Natural killer cell (primary cell): ENCODE measurements around the gene BCAS2. TPM values are rescaled to one million over a fixed set of nuclear protein-coding genes. Genes with fewer than 3 reads are reported as not detected.

Experiments used
- ATAC-seq, 3 donors: fragments of 150-1000 bp in 2 of 3; fragments of 200-7000 bp in 1 of 3; cut with Tn5 transposase; 1 replicate in 1 of 3; 2 replicates in 2 of 3; pipeline ENCODE4 v1.10.0; 2021; ENCODE audit warnings: mild to moderate bottlenecking in 2 of 3, moderate library complexity in 2 of 3
- DNase-seq, 2 donors: peaks; one replicate each; pipeline versions ENCODE4 v3.0.0 to v3.0.0-alpha.2; 2013 to 2021; ENCODE audit warnings: mixed read lengths in 1 of 2
- H3K27ac ChIP-seq: one replicate; pipeline ENCODE4 v1.5.1; 2013; ENCODE audit warnings: mild to moderate bottlenecking, low read length
- H3K27me3 ChIP-seq: one replicate; pipeline ENCODE4 v1.6.1; 2013; ENCODE audit warnings: low read length; ENCODE audit not compliant: control insufficient read depth, insufficient read depth
- H3K36me3 ChIP-seq: one replicate; pipeline ENCODE4 v1.6.1; 2013; ENCODE audit warnings: low read length; ENCODE audit not compliant: control insufficient read depth, insufficient read depth
- H3K4me1 ChIP-seq: one replicate; pipeline ENCODE4 v1.6.1; 2013; ENCODE audit warnings: low read length; ENCODE audit not compliant: control insufficient read depth, insufficient read depth
- H3K4me3 ChIP-seq: one replicate; pipeline ENCODE4 v1.5.1; 2013; ENCODE audit warnings: low read length
- H3K9me3 ChIP-seq: one replicate; pipeline ENCODE4 v1.6.1; 2013; ENCODE audit warnings: low read length; ENCODE audit not compliant: control insufficient read depth, insufficient read depth
- H3K27ac Mint-ChIP-seq, 2 donors: one replicate each; pipeline ENCODE4 v1.8.0; 2022; ENCODE audit warnings: mild to moderate bottlenecking in 2 of 2, mixed read lengths in 2 of 2, moderate library complexity in 1 of 2
- H3K27me3 Mint-ChIP-seq, 2 donors: one replicate each; pipeline ENCODE4 v1.8.0; 2022; ENCODE audit warnings: low read depth in 2 of 2, mixed read lengths in 2 of 2
- H3K36me3 Mint-ChIP-seq: one replicate; pipeline ENCODE4 v1.8.0; 2022; ENCODE audit warnings: mixed read lengths
- H3K4me1 Mint-ChIP-seq, 2 donors: one replicate each; pipeline ENCODE4 v1.8.0; 2022; ENCODE audit warnings: mixed read lengths in 2 of 2
- H3K4me3 Mint-ChIP-seq: one replicate; pipeline ENCODE4 v1.8.0; 2022; ENCODE audit warnings: mild to moderate bottlenecking, moderate library complexity, mixed read lengths
- H3K9me3 Mint-ChIP-seq, 2 donors: one replicate each; pipeline ENCODE4 v1.8.0; 2022; ENCODE audit warnings: mixed read lengths in 2 of 2
- CTCF ChIP-seq: fragments of 200-600 bp; IDR thresholded peaks from one replicate; pipeline ENCODE4 v1.8.0; 2022; ENCODE audit warnings: antibody characterized with exemption
- WGBS: methylation state at CpG from one replicate; pipeline ENCODE4 v1.1.7; 2013; ENCODE audit warnings: missing lambda C conversion rate; ENCODE audit not compliant: insufficient coverage; 5-methylcytosine and 5-hydroxymethylcytosine counted together
- intact Hi-C: fragments of 100-400 bp; cut with micrococcal nuclease; formaldehyde crosslinking; loops from one replicate; pipeline ENCODE4 v1.14.2; 2022
- total RNA-seq, 4 donors: library from RNA; stranded (reverse); fragments of 120-200 nt in 1 of 4; gene quantifications; one replicate each; pipeline versions ENCODE4 v1.2.3 to v1.2.4, GENCODE V29; 2013 to 2022

BCAS2 gene
- total RNA-seq, 3 donors from 2014 or later (not counting 1 experiment from before 2014, with no cell fraction given): 45.5 to 76.7 (median 62.0) TPM

GRCh38 chr1:114594046-114594445, 12.6 kb upstream of the BCAS2 start:
- Mint-ChIP-seq H3K27ac (no peak overlapping the region), H3K4me1 (no peaks in the 10 kb centered on the region), H3K9me3 (no peaks in the 10 kb centered on the region), H3K27me3 (peaks cover 20 to 24% of the 10 kb centered on the region in 2 donors), H3K4me3 (no peak overlapping the region), H3K36me3 (no peaks in the 10 kb centered on the region)
- no peak for ATAC-seq
- no peak for DNase-seq
- Histone ChIP-seq H3K36me3 (no peaks in the 10 kb centered on the region), H3K4me3 (no peak overlapping the region), H3K9me3 (no peaks in the 10 kb centered on the region), H3K4me1 (no peaks in the 10 kb centered on the region), H3K27me3 (peaks cover 3% of the 10 kb centered on the region), H3K27ac (no peak overlapping the region)
- TF ChIP-seq CTCF: no peak
- intact Hi-C loops: no loop called here
- WGBS: 93% methylated on average over 3 of the region's 3 CpGs

- Histone ChIP-seq H3K4me1 (no peaks in the 10 kb centered on the region), H3K27ac (no peak overlapping the region), H3K9me3 (no peaks in the 10 kb centered on the region), H3K4me3 (no peak overlapping the region), H3K36me3 (no peaks in the 10 kb centered on the region), H3K27me3 (peaks cover 7% of the 10 kb centered on the region)
- TF ChIP-seq CTCF: no peak
- H3K4me1 Mint-ChIP-seq: no peaks in the 10 kb centered on the region
- 75% methylated on average over 3 of the region's 3 CpGs for WGBS
- intact Hi-C loops: no loop called here
- H3K27ac Mint-ChIP-seq: no peak overlapping the region
- no peak overlapping the region for H3K4me3 Mint-ChIP-seq
- no peak for ATAC-seq
- no peak for DNase-seq
- no peaks in the 10 kb centered on the region for H3K36me3 Mint-ChIP-seq
- no peaks in the 10 kb centered on the region for H3K9me3 Mint-ChIP-seq
- H3K27me3 Mint-ChIP-seq: peaks cover 26 to 32% of the 10 kb centered on the region in 2 donors
Measured at GRCh38 chr1:114589122-114589521, 7.7 kb upstream of the BCAS2 start.

GRCh38 chr1:114588196-114588689, 6.8 kb upstream of the BCAS2 start:
- H3K27me3 ChIP-seq: peaks cover 6% of the 10 kb centered on the region
- no peaks in the 10 kb centered on the region for H3K4me1 ChIP-seq
- ATAC-seq (no peak), DNase-seq (no peak)
- H3K36me3 ChIP-seq: no peaks in the 10 kb centered on the region
- 97% methylated on average over 2 of the region's 2 CpGs for WGBS
- no peak for TF ChIP-seq CTCF
- H3K4me3 ChIP-seq: no peak overlapping the region
- Mint-ChIP-seq H3K9me3 (no peaks in the 10 kb centered on the region), H3K27ac (no peak overlapping the region), H3K27me3 (peaks cover 24 to 28% of the 10 kb centered on the region in 2 donors), H3K4me3 (no peak overlapping the region), H3K36me3 (no peaks in the 10 kb centered on the region), H3K4me1 (no peaks in the 10 kb centered on the region)
- intact Hi-C loops: no loop called here
- H3K9me3 ChIP-seq: no peaks in the 10 kb centered on the region
- no peak overlapping the region for H3K27ac ChIP-seq
